ENCODE measurements around the gene CTBP1. TPM values are rescaled to one million over a fixed set of nuclear protein-coding genes. Genes with fewer than 3 reads are reported as not detected.

Gene CTBP1
- total RNA-seq, 4 donors from 2014 or later = 145 to 255 (median 181) TPM

GRCh38 chr4:1277667-1278665 lies 29.0 kb upstream of the CTBP1 start:
- DNase-seq (ENCODE audit: low spot score in 2 of 2) = no peak
- H3K4me1 ChIP-seq = no peaks in the 10 kb centered on the region
- H3K4me3 ChIP-seq = no peak overlapping the region
- no peaks in the 10 kb centered on the region for H3K36me3 ChIP-seq
- TF ChIP-seq EP300 (IDR thresholded peaks at IDR 0.05) = no peak
- TF ChIP-seq POLR2AphosphoS5 (IDR thresholded peaks at IDR 0.05) = no peak
- no peak for TF ChIP-seq CTCF (IDR thresholded peaks at IDR 0.05)
- TF ChIP-seq POLR2A (IDR thresholded peaks at IDR 0.05) = no peak
- 88% methylated on average over 15 of the region's 15 CpGs for WGBS
- no peak overlapping the region for H3K27ac ChIP-seq
- H3K9me3 ChIP-seq = no peaks in the 10 kb centered on the region
- no peaks in the 10 kb centered on the region for H3K27me3 ChIP-seq

GRCh38 chr4:1276984-1277383 lies 28.1 kb upstream of the CTBP1 start:
- no peak overlapping the region for H3K27ac ChIP-seq
- WGBS = 83% methylated on average over 2 of the region's 2 CpGs
- no peak overlapping the region for H3K4me3 ChIP-seq
- no peak for TF ChIP-seq CTCF (IDR thresholded peaks at IDR 0.05)
- no peak for TF ChIP-seq POLR2A (IDR thresholded peaks at IDR 0.05)
- TF ChIP-seq EP300 (IDR thresholded peaks at IDR 0.05) = no peak
- no peak for TF ChIP-seq POLR2AphosphoS5 (IDR thresholded peaks at IDR 0.05)
- H3K27me3 ChIP-seq = no peaks in the 10 kb centered on the region
- H3K4me1 ChIP-seq = no peaks in the 10 kb centered on the region
- H3K36me3 ChIP-seq = no peaks in the 10 kb centered on the region
- H3K9me3 ChIP-seq = no peaks in the 10 kb centered on the region
- no peak for DNase-seq (ENCODE audit: low spot score in 2 of 2)

GRCh38 chr4:1274871-1275270 lies 25.9 kb upstream of the CTBP1 start:
- TF ChIP-seq POLR2A (IDR thresholded peaks at IDR 0.05) = no peak
- TF ChIP-seq CTCF (IDR thresholded peaks at IDR 0.05) = no peak
- TF ChIP-seq EP300 (IDR thresholded peaks at IDR 0.05) = no peak
- no peak for TF ChIP-seq POLR2AphosphoS5 (IDR thresholded peaks at IDR 0.05)
- DNase-seq (ENCODE audit: low spot score in 2 of 2) = no peak
- no peaks in the 10 kb centered on the region for H3K27me3 ChIP-seq
- no peak overlapping the region for H3K27ac ChIP-seq
- H3K4me1 ChIP-seq = no peaks in the 10 kb centered on the region
- no peak overlapping the region for H3K4me3 ChIP-seq
- WGBS = 70% methylated on average over 9 of the region's 9 CpGs
- H3K9me3 ChIP-seq = no peaks in the 10 kb centered on the region
- no peaks in the 10 kb centered on the region for H3K36me3 ChIP-seq

- no peak for TF ChIP-seq POLR2A (IDR thresholded peaks at IDR 0.05)
- TF ChIP-seq POLR2AphosphoS5 (IDR thresholded peaks at IDR 0.05) = no peak
- TF ChIP-seq CTCF (IDR thresholded peaks at IDR 0.05) = no peak
- no peak for TF ChIP-seq EP300 (IDR thresholded peaks at IDR 0.05)
- DNase-seq (ENCODE audit: low spot score in 2 of 2) = no peak
- Histone ChIP-seq H3K9me3 (no peaks in the 10 kb centered on the region), H3K27me3 (no peaks in the 10 kb centered on the region), H3K27ac (no peak overlapping the region), H3K36me3 (no peaks in the 10 kb centered on the region), H3K4me3 (no peak overlapping the region), H3K4me1 (no peaks in the 10 kb centered on the region)
- WGBS = 93% methylated on average over 5 of the region's 5 CpGs
Observed at GRCh38 chr4:1271686-1272085, 22.8 kb upstream of the CTBP1 start.

- no peaks in the 10 kb centered on the region for H3K36me3 ChIP-seq
- H3K27me3 ChIP-seq = no peaks in the 10 kb centered on the region
- H3K9me3 ChIP-seq = no peaks in the 10 kb centered on the region
- H3K4me3 ChIP-seq = no peak overlapping the region
- no peak for DNase-seq (ENCODE audit: low spot score in 2 of 2)
- no peaks in the 10 kb centered on the region for H3K4me1 ChIP-seq
- no peak for TF ChIP-seq POLR2A (IDR thresholded peaks at IDR 0.05)
- no peak for TF ChIP-seq CTCF (IDR thresholded peaks at IDR 0.05)
- no peak for TF ChIP-seq POLR2AphosphoS5 (IDR thresholded peaks at IDR 0.05)
- no peak for TF ChIP-seq EP300 (IDR thresholded peaks at IDR 0.05)
- no peak overlapping the region for H3K27ac ChIP-seq
Observed at GRCh38 chr4:1269209-1269608, 20.3 kb upstream of the CTBP1 start.
